Right renal pelvis (tissue), 4 donors: ENCODE measurements around the gene FAM200A. TPM values are rescaled to one million over a fixed set of nuclear protein-coding genes. Genes with fewer than 3 reads are reported as not detected.
A peak's percentile ranks its signal among the peaks of the same experiment; 100 is the strongest.
"Not testable (repeated sequence)": the region's sequence is repeated elsewhere in the genome, so short reads cannot be mapped to it uniquely, and the experiment has no call there.

Source experiments
- DNase-seq, 4 donors: peaks; one replicate each; pipeline ENCODE4 v3.0.0-alpha.2; 2013; ENCODE audit warnings: low read depth in 4 of 4, low spot score in 3 of 4, missing footprints in 1 of 4
- polyA plus RNA-seq, 4 donors: library from polyadenylated mRNA; unstranded; fragments of 120-200 nt; gene quantifications; one replicate each; pipeline ENCODE4 v1.2.1, GENCODE V29; 2013; ENCODE audit not compliant: insufficient read length in 4 of 4

Gene FAM200A
- polyA plus RNA-seq, 4 donors = 15.8 to 18.3 (median 17.4) TPM

DNA sequence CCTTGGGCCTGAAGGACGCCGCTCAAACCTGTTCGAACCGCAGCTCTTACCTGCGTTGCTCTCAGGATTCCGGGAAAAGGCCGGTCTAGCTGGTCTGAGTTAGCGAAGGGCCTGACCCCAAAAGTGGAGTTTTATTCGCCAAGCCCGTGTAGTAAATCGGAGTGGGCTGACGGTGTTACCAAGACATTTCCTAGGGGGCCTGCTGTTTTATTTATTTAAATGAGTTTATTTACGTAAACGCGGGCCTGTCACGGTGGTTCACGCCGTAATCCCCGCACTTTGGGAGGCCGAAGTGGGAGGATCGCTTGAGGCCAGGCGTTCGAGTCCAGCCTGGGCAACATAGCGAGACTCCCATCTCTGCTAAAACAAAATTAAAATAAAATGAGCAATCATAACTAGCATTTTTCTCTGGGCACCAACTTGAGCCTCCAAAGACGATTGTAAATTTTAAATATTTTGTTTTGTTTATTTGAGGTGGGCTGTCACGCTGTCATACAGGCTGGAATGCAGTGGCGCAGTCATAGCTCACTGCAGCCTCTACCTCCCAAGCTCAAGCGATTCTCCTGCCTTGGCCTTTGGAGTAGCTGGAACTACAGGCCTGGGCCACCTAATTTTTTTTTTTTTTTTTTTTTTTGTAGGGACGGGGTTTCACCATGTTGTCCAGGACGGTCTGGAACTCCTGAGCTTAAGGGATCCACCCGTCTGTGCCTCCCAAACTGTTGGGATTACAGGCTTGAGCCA, 7.4 kb upstream of the FAM200A start:
- peak in 1 of 4 donors; percentile 39 for DNase-seq

DNA sequence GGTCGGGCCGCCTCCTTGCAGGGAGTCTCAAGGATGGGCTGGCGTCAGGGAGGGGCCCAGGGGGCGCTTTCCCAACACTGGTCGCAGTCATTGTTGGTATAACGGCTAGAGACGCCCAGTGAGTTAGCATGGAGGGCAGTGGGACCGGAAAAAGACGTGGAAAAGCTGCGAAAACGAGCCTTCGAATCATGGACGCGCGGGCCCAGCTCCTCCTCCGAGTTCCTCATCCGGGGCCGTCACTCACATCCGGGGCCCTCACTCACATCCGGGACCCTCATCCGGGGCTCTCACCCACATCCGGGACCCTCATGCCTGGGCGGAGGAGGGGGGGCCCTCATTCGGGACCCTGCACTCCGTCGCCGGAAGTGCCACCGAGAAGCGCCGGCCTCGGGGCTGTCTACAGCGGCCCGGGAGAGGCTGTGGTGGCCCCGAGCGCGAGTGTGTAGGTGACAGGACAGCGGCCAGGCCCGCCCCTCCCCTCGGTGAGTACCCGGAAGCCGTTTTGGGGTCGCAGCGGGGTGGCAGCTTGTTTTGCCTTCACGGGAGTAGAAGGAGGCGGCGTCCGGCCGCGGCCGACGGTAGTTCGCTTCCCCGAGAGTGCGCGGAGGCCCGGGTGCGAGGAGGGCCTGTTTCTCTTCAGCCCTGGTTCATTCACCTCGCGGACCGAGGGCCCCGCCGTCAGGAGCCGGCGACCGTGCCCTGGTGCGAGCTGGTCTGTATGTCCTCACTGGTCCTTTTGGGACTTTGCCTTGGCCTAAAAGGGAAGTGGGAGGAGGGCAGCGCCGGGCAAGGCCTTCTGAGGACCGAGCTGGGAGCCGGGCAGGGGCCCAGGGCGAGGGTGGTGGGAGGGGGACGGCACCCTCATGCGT, 6.6 kb upstream of the FAM200A start, which contains the start of gene ZNF655:
Gene ZNF655, plus strand, starts transcription at position 337 of the 869 bp plus-strand sequence. CDS start 1,918 bp downstream, outside the sequence.
- DNase-seq = peak; percentile 86 to 91 (median 88)

DNA sequence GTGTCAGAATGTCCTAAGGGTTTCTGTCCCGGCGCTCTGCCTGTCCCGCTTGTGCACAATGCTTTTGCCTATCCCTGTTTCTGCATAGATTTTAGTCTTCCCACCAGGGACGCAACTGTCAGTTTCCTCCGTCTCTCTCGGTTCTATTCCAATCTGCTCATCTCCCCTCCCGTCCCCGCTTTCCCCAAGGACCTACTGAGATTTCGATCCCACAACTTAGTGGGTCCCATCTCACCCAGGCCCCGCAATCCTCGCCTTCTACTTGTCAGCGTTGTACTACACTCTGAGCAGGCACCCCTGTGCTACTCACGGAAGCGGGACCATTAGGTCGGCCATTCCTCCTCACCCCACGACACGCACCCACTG, 6.0 kb upstream of the FAM200A start:
- DNase-seq = peak in 1 of 4 donors; percentile 7

DNA sequence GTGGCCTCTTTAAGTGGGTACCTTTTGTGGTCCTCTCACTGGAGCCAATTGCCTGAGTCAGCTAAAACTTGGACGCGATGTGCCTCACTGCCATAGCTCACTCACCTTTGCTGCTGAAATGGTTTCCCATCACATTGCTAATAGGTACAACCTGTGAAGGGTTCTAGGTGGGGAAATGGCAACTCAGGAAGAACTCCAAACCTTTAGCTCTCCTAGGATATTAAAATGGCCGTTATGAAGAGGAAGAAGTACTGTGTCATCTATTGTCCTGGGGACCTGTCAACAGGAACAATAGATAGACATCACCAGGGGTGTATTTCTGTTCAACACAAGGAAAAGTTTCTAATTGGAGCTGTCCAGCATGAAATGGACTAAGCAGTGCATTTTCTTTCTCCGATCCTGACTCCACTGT, 5.3 kb upstream of the FAM200A start:
- no peak for DNase-seq

DNA sequence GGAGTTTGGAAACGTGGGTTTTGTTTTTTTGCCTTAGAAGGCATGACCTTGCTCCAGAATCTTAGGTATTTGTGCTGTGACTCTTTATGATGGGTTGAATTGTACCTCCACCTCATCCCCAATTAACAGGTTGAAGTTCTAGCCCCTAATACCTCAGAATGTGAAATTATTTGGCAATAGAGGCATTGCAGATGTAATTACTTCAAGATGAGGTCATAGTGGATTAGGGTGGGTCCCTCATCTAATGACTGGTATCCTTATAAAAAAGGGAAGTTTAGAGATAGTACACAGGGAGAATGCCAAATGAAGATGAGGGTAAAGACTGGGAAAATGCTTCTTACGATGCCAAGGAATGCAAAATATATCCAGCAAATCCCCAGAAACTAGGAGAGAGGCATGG, 3.0 kb upstream of the FAM200A start:
- no peak for DNase-seq

DNA sequence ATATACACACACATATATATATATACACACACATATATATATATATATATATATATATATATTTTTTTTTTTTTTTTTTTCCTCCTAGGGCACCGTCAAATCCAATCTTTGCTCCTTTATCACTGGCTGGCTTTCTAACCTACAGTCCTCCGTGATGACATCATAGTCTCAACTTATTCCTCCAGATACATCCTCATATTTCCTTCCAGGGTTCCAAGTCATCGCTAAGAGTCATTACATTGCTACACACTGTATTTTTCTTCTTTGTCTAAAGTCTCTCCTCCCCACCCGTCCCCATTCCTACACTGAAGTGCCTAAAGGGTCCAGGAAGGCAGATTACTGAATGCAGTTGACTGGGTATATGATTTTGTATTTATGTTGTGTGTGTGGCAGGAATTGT, 1.1 kb upstream of the FAM200A start:
- no peak for DNase-seq

DNA sequence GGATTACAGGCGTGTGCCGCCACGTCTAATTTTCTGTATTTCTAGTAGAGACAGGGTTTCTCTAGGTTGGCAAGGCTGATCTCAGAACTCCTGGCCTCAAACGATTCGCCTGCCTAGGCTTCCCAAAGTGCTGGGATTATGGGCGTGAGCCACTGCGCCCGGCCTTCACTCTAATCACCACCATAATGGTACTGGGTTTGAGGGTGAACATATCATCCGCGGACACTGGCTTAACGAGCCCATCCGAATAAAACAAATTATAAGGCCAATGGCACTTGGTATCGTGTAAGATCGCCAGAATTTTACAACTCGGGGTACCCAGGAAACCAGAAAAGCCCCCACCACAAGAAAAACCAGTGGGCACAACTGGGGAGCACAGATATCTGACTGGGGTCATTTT, 580 bp downstream of the FAM200A start:
- DNase-seq = no peak

DNA sequence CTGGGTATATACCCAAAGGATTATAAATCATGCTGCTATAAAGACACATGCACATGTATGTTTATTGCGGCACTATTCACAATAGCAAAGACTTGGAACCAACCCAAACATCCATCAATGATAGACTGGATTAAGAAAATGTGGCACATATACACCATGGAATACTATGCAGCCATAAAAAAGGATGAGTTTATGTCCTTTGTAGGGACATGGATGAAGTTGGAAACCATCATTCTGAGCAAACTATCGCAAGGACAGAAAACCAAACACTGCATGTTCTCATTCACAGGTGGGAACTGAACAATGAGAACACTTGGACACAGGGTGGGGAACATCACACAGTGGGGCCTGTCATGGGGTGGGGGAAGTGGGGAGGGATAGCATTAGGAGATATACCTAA, 2.4 kb downstream of the FAM200A start:
- DNase-seq = not testable (repeated sequence)

DNA sequence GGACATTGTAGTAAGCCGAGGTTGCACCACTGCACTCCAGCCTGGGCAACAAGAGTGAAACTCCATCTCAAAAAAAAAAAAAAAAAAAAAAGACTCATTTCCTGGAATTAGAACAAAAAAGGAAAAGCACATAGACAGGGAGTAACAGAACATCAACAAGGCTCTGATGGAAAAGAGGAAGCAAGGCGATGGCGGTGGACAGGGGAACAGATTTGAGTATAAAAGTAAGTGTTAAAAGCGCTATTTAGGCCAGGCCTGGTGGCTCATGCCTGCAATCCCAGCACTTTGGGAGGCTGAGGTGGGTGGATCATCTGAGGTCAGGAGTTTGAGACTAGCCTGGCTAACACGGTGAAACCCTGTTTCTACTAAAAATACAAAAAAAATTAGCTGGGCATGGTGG, 6.6 kb downstream of the FAM200A start:
- not testable (repeated sequence) for DNase-seq

DNA sequence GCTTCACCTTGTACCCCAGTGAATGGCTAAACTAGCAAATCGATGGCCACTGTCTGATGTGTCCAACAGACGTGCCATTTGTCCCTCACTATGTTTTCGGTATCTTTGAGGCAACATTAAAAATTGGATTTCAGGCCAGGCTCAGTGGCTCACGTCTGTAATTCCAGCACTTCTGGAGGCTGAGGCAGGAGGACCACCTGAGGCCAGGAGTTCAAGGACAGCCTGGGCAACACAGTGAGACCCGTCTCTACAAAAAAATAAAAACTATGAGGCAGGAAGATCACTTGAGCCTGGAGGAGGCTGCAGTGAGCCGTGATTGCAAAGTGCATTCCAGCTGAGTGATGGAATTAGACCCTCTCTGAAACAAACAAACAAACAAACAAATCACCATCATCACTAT, 8.0 kb downstream of the FAM200A start:
- DNase-seq = no peak

DNA sequence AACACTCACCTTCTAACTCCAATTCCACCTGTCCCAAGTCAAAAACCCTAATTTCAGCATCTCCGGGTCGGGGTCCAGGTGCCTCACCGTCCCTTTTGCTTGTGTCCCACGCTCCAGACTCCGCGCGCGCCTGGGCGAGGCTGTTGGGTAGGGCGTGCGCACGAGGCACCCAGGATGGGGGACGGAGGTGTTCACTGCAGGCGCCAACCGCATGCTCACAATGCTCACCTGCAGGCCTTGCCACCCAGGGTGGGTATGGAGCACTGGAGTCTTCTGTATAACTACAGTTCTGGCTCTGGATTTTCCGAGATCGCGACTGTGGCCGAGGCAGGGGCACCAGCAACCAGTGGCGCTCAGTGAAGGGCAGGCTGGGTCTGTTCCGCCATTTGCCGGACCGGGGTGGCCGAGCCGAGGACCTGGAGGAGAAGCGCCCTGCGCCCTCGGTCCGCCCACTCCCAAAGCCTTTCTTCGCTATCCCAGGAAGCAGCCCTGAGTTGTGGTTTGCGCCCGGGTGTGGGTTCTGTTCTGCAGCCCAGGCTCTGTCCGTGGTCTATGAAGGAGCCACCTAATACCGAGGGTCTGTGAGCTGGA, 8.7 kb downstream of the FAM200A start:
- no peak for DNase-seq

DNA sequence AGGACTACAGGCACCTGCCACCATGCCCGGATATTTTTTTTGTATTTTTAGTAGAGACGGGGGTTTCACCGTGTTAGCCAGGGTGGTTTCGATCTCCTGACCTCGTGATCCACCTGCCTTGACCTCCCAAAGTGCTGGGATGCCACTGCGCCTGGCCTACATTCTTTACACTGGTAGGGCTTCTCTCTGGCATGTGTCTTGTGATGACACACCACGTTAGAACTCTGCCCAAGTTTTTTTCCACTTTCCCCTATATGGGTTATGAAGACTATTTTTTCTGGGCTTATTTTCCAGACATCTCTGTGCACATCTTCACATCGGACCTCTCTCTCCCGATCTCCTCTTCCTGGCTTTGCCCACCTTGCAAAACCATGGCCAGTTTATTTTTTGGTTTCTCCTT, 10.7 kb downstream of the FAM200A start:
- no peak for DNase-seq

DNA sequence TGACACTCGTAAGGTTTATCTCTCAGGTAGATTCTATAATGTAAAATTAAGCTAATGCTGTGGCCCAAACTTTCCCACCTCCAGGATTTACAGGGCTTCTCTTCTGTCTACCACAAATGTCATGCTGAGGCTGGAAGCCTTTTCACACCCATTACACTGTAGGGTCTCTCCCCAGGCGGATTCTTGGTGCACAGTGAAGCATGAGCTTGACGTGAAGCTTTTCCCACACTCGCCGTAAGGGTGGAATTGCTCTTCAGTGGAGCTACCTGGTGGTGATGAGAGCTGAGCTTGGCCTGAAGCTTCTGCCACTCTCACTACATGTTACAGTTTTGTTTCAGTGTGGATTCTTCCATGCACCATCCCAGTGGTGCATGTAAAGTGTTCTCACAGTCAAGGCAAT, 11.4 kb downstream of the FAM200A start:
- no peak for DNase-seq

DNA sequence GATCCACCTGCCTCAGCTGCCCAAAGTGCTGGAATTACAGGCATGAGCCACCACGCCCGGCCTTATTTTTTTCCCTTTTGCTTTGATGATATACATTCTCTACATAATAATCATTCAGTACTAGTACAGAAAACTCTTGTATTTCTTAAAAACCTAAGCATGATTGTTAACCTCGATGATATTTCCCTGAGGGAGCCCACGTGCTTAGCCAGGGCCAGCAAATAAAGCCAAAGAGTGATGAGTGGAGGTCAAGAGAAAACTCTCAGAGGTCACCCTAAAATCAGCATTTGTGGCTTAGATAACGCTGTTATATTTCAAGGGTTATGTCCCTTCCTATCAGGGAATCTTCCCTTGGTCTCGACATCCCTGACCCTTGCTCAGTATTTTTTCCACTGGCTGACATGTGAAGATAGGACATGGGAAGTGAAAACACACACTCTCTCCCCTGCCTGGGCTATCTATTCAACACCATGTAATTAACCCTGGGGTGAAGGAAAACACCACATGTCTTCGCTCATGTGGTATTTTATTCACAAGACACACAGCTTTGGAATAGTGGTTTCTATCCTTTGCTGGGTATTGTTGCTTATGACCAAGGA, 12.6 kb downstream of the FAM200A start:
- no peak for DNase-seq

DNA sequence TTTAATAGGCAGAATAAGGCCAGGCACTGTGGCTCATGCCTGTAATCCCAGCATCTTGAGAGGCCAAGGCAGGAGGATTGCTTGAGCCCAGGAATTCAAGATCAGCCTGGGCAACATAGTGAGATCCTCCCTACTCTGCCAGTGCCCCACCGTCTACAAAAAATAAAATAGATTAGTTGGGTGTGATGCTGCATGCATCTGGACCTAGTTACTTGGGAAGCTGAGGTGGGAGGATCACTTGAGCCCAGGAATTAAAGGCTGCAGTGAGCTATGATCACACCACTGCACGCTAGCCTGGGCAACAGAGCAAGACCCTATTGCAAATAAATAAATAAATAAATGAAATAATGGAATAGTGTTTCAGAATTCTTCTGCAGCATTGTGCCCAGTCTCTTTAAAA, 16.2 kb downstream of the FAM200A start:
- DNase-seq = no peak

DNA sequence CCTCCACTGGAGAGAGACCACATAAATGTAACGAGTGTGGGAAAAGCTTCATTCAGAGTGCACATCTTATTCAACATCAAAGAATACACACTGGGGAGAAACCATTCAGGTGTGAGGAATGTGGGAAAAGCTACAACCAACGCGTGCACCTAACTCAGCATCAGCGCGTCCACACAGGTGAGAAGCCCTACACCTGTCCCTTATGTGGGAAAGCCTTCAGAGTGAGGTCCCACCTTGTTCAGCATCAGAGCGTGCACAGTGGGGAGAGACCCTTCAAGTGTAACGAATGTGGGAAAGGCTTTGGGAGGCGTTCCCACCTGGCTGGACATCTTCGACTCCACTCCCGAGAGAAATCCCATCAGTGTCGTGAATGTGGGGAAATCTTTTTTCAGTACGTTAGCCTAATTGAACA, 20.6 kb downstream of the FAM200A start:
- DNase-seq = no peak

DNA sequence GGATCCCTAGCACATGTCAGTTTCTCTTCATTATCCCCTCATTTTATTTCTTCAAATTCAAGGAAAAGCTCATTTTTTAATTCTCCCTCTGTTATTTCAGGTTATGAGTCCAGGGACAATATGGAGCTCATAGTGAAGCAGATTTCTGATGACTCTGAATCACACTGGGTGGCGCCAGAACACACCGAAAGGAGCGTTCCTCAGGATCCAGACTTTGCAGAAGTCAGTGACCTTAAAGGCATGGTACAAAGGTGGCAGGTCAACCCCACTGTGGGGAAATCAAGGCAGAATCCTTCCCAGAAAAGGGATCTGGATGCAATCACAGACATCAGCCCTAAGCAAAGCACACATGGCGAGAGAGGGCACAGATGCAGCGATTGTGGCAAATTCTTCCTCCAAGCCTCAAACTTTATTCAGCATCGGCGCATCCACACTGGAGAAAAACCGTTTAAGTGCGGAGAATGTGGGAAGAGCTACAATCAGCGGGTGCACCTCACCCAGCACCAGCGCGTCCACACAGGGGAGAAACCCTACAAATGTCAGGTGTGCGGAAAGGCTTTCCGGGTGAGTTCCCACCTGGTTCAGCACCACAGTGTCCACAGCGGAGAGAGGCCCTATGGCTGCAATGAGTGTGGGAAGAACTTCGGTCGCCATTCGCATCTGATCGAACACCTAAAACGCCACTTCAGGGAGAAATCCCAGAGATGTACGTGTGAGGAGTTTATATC, 26.0 kb downstream of the FAM200A start:
- no peak for DNase-seq

DNA sequence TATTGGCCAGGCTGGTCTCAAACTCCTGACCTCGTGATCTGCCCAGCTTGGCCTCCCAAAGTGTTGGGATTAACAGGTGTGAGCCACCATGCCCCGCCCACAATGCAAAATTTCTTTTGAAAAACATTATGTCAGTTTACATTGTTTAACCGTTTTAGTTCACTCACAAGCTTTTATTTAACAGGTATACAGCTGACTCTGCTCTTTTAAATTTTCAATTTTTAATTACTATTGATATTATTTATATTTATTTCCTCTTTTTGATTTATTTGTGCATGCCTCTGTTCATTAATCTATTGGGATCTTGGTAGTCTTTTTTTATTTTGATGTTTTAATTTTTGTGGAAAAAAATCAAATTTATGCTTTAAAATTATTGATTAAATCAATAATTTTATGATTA, 30.5 kb downstream of the FAM200A start:
- DNase-seq = no peak

DNA sequence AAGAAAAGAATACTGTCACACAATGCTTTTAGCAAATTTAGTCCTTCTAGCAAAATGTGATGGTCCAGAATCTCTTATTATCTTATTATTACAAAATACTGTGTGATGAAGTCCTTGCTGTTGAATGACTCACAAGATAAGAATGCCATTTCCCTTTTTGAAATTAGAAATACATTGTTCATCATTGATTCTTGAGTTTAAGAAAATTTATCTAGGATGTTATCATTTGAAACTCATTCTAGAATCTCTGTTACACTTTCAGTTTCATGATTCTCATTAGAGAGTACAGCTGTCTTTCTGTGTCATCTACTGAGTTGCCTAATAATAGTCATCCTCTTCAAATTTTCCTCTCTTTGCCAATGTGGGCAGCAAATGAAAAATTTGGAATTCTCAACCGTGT, 37.9 kb downstream of the FAM200A start:
- DNase-seq = no peak

DNA sequence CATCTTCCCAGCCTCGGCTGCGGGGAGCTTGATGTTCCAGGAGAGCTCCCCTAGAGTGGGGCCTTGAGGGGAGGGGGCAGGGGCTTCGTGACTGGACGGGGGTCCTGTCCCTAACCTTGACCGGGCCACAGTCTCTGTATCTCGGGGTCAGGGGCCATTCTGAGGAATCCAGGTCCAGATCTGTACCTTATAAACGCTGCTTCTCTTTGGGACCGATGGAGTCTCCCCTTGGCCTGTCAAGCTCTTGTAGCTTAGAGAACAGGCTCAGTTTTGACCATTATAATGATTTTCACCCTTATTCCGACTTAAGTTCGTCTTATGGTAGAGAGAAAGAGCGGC, 46.6 kb downstream of the FAM200A start:
- DNase-seq = no peak
